HG03280 (cell line): ENCODE measurements around the gene BARX1.

Source experiments
- ATAC-seq: cut with Tn5 transposase; IDR thresholded peaks from one replicate; pipeline ENCODE4 v1.9.1; 2021; ENCODE audit warnings: mild to moderate bottlenecking, moderate library complexity; ENCODE audit not compliant: unreplicated experiment

BARX1 gene

GRCh38 chr9:93902780-93903655 lies 52.1 kb downstream of the BARX1 start:
- no peak for ATAC-seq

DNA sequence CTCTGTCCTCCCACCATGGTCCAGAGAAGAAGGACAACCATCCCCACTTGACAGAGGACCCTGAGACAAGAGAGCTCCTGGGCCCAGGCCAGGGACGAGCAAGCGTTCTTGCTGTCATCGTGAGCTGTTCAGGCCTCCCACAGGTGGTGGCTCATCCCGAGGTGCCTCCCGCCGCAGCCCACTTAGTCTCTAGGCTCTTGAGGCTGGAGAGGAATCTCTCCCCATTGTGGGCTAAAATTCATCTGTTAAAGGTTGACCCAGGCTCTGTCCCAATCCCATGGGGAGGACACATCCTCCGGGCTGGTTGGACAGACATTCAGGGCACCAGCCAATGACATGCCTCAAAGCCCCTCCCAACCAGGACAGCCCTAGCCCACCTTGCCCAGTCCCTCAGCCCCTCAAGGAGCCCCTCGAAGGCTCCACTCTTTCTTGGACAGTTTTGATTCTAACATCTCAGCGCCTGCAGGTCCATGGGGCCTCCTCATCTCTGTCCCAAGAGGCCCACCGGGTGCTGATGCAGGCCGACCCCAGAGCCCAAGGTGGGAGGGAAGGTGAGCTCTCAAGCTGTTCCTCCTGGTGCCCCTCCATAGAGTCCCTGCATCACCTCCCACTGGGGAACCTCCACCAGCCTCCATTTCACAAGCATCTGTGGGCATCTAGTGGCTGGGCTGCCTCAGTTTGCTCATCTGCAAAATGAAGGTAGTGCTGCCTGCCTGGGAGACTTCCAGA lies 52.9 kb downstream of the BARX1 start:
- ATAC-seq = no peak
